HG03378 (cell line): Measurements from ENCODE around the gene IFNL3.

ENCODE experiments used
- ATAC-seq: cut with Tn5 transposase; IDR thresholded peaks from one replicate; pipeline ENCODE4 v1.9.1; 2021; ENCODE audit warnings: mild to moderate bottlenecking, moderate library complexity; ENCODE audit not compliant: unreplicated experiment

IFNL3 gene

GRCh38 chr19:39194832-39195542, 49.8 kb downstream of the IFNL3 start:
- ATAC-seq: no peak

GRCh38 chr19:39193803-39194202, 51.0 kb downstream of the IFNL3 start:
- no peak for ATAC-seq
